ENCODE measurements around the gene SNX9. TPM values are rescaled to one million over a fixed set of nuclear protein-coding genes. Genes with fewer than 3 reads are reported as not detected.

The SNX9 gene
- total RNA-seq, 1 experiment from 2014 or later: 16.6 TPM

- Mint-ChIP-seq H3K36me3 (ENCODE audit: insufficient read depth, unreplicated experiment) (no peaks in the 10 kb centered on the region), H3K9me3 (ENCODE audit: low read depth, unreplicated experiment) (no peaks in the 10 kb centered on the region), H3K27ac (ENCODE audit: unreplicated experiment) (no peak overlapping the region), H3K4me3 (ENCODE audit: low read depth, unreplicated experiment) (no peak overlapping the region), H3K4me1 (ENCODE audit: low read depth, unreplicated experiment) (no peaks in the 10 kb centered on the region), H3K27me3 (ENCODE audit: unreplicated experiment) (no peaks in the 10 kb centered on the region)
- CTCF ChIA-PET: no interaction called here
- TF ChIP-seq CTCF (IDR thresholded peaks at IDR 0.05; ENCODE audit: unreplicated experiment): no peak
- no TSS peak for BruUV-seq (replicated peaks)
- DNase-seq: no peak
- intact Hi-C loops (cut with micrococcal nuclease; ENCODE audit: unreplicated experiment): no loop called here
These were observed 89.3 kb downstream of the SNX9 start for GRCh38 chr6:157912326-157912725.

DNA sequence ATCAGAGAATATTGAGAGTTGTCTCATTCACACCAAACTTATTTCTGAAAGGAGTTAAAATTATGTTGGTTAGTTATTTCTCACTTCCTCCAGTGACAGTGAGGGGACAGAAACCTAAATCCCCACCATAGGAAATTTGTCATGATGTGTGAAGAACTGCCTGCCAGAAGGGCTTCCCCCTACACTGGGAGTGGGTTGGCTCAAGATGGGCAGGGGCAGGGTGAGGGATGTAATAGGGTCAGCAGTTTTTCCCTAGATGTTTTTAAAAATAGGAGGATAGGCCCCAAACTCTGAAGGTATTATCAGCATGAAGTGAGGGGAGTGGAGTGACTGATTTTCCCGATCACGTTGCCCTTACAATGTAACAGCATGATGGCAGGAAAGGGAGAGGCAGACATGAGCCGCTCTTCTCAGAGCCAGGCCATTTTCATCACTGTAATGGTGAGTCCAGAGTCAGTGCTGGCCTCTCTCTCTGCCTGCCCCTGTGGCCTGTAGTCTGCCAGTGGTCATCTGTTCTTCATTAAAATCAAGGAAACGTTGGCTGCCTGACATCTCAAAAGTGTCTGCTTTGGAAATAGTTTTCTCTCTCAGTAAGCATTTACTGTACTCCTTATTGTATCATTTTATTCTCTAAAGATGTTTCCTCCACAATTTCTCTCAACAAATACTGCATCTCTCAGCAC, 98.8 kb downstream of the SNX9 start:
- CTCF ChIA-PET: no interaction called here
- DNase-seq: no peak
- BruUV-seq (replicated peaks): no TSS peak
- intact Hi-C loops (cut with micrococcal nuclease; ENCODE audit: unreplicated experiment): no loop called here
- Mint-ChIP-seq H3K9me3 (ENCODE audit: low read depth, unreplicated experiment) (no peaks in the 10 kb centered on the region), H3K27me3 (ENCODE audit: unreplicated experiment) (no peaks in the 10 kb centered on the region), H3K4me3 (ENCODE audit: low read depth, unreplicated experiment) (no peak overlapping the region), H3K36me3 (ENCODE audit: insufficient read depth, unreplicated experiment) (no peaks in the 10 kb centered on the region), H3K27ac (ENCODE audit: unreplicated experiment) (no peak overlapping the region), H3K4me1 (ENCODE audit: low read depth, unreplicated experiment) (no peaks in the 10 kb centered on the region)
- no peak for TF ChIP-seq CTCF (IDR thresholded peaks at IDR 0.05; ENCODE audit: unreplicated experiment)

DNA sequence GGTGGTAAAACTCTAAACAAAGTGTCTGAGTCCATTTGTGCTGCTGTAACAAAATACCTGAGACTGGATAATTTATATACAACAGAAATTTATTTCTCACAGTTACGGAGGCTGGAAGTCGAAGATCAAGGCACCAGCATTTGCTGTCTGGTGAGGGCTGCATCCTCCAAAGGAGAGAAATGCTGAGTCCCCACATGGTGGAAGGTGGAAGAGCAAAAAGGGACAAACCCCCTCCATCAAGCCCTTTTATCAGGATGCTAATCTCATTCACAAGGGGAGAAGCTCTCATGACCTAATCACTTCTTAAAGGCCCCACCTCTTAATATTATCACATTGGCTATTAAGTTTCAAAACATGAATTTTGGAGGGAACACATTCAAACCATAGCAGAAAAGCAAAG, 102.7 kb downstream of the SNX9 start:
- no TSS peak for BruUV-seq (replicated peaks)
- no peak overlapping the region for H3K4me3 Mint-ChIP-seq (ENCODE audit: low read depth, unreplicated experiment)
- no peaks in the 10 kb centered on the region for H3K4me1 Mint-ChIP-seq (ENCODE audit: low read depth, unreplicated experiment)
- DNase-seq: no peak
- H3K36me3 Mint-ChIP-seq (ENCODE audit: insufficient read depth, unreplicated experiment): peaks cover 8% of the 10 kb centered on the region
- H3K27ac Mint-ChIP-seq (ENCODE audit: unreplicated experiment): no peak overlapping the region
- intact Hi-C loops (cut with micrococcal nuclease; ENCODE audit: unreplicated experiment): no loop called here
- TF ChIP-seq CTCF (IDR thresholded peaks at IDR 0.05; ENCODE audit: unreplicated experiment): no peak
- H3K27me3 Mint-ChIP-seq (ENCODE audit: unreplicated experiment): no peaks in the 10 kb centered on the region
- no peaks in the 10 kb centered on the region for H3K9me3 Mint-ChIP-seq (ENCODE audit: low read depth, unreplicated experiment)
- CTCF ChIA-PET: no interaction called here

GRCh38 chr6:157927011-157927410, 104.0 kb downstream of the SNX9 start:
- TF ChIP-seq CTCF (IDR thresholded peaks at IDR 0.05; ENCODE audit: unreplicated experiment): no peak
- BruUV-seq (replicated peaks): no TSS peak
- Mint-ChIP-seq H3K9me3 (ENCODE audit: low read depth, unreplicated experiment) (no peaks in the 10 kb centered on the region), H3K4me3 (ENCODE audit: low read depth, unreplicated experiment) (no peak overlapping the region), H3K36me3 (ENCODE audit: insufficient read depth, unreplicated experiment) (peaks cover 8% of the 10 kb centered on the region), H3K4me1 (ENCODE audit: low read depth, unreplicated experiment) (no peaks in the 10 kb centered on the region), H3K27me3 (ENCODE audit: unreplicated experiment) (no peaks in the 10 kb centered on the region), H3K27ac (ENCODE audit: unreplicated experiment) (no peak overlapping the region)
- no peak for DNase-seq
- intact Hi-C loops (cut with micrococcal nuclease; ENCODE audit: unreplicated experiment): no loop called here
- CTCF ChIA-PET: no interaction called here
